Glutamatergic neuron (in vitro differentiated cells): ENCODE measurements around the gene SECISBP2L. TPM values are rescaled to one million over a fixed set of nuclear protein-coding genes. Genes with fewer than 3 reads are reported as not detected.

ENCODE experiments used
- DNase-seq: peaks from one replicate; pipeline ENCODE4 v3.0.0; 2022
- H3K27ac Mint-ChIP-seq: one replicate; pipeline ENCODE4 v1.8.0; 2020; ENCODE audit warnings: mild to moderate bottlenecking, mixed read lengths, inconsistent platforms; ENCODE audit not compliant: unreplicated experiment
- H3K27me3 Mint-ChIP-seq: one replicate; pipeline ENCODE4 v1.8.0; 2020; ENCODE audit warnings: mild to moderate bottlenecking, moderate library complexity, mixed read lengths, inconsistent platforms; ENCODE audit not compliant: unreplicated experiment
- H3K36me3 Mint-ChIP-seq: one replicate; pipeline ENCODE4 v1.8.0; 2020; ENCODE audit warnings: mild to moderate bottlenecking, mixed read lengths, inconsistent platforms; ENCODE audit not compliant: unreplicated experiment
- H3K4me1 Mint-ChIP-seq: one replicate; pipeline ENCODE4 v1.8.0; 2020; ENCODE audit warnings: mild to moderate bottlenecking, low read depth, mixed read lengths, inconsistent platforms; ENCODE audit not compliant: unreplicated experiment
- H3K4me3 Mint-ChIP-seq: one replicate; pipeline ENCODE4 v1.8.0; 2020; ENCODE audit warnings: mild to moderate bottlenecking, mixed read lengths, inconsistent platforms; ENCODE audit not compliant: unreplicated experiment
- H3K9me3 Mint-ChIP-seq: one replicate; pipeline ENCODE4 v1.8.0; 2020; ENCODE audit warnings: mild to moderate bottlenecking, moderate library complexity, mixed read lengths, inconsistent platforms; ENCODE audit not compliant: unreplicated experiment
- CTCF ChIP-seq: fragments of 200-600 bp; sonication (generic); IDR thresholded peaks from one replicate; pipeline ENCODE4 v1.5.0; 2021; ENCODE audit not compliant: partially characterized antibody, unreplicated experiment
- total RNA-seq: library from RNA; stranded (reverse); fragmentation: NEBNext Ultra II Directional; extraction: Animal tissue kit (Norgen Biotek cat#: 25700); gene quantifications from one replicate; pipeline ENCODE4 v1.2.1, GENCODE V29; 2021; ENCODE audit not compliant: unreplicated experiment

Gene SECISBP2L
- total RNA-seq, 1 donor from 2014 or later = 60.2 TPM

- Mint-ChIP-seq H3K4me3 (peak overlapping the region; percentile 87), H3K27ac (peak overlapping the region; percentile 90), H3K36me3 (no peaks in the 10 kb centered on the region), H3K27me3 (peaks cover 7% of the 10 kb centered on the region), H3K4me1 (peaks cover 15% of the 10 kb centered on the region), H3K9me3 (peaks cover 1% of the 10 kb centered on the region)
- DNase-seq = no peak
- TF ChIP-seq CTCF = no peak
Observed at GRCh38 chr15:49044766-49045606, 1.3 kb downstream of the SECISBP2L start.

DNA sequence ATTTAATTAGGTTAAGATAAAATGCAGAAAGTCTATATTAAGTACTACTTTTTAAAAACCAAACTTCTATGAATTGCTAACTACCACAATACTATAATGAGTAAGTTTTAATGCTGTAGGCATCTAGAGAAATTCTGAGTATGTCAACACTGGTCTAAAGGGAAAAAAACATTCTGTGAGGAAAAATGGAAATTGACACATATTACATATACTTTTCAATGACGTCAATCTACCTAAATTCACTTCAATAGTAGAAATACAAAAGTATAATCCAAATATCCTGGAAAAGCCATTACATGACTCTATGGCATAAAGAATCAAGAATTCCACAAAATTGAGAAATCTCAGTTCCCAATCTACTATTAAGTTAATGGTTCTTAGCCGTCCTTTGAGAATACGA, 2.2 kb downstream of the SECISBP2L start:
- Mint-ChIP-seq H3K27ac (no peak overlapping the region), H3K27me3 (peaks cover 7% of the 10 kb centered on the region), H3K4me1 (peaks cover 15% of the 10 kb centered on the region), H3K36me3 (no peaks in the 10 kb centered on the region), H3K9me3 (peaks cover 1% of the 10 kb centered on the region), H3K4me3 (peak overlapping the region; percentile 87)
- DNase-seq = no peak
- no peak for TF ChIP-seq CTCF

- no peaks in the 10 kb centered on the region for H3K36me3 Mint-ChIP-seq
Observed at GRCh38 chr15:49042165-49042564, 4.1 kb downstream of the SECISBP2L start.

DNA sequence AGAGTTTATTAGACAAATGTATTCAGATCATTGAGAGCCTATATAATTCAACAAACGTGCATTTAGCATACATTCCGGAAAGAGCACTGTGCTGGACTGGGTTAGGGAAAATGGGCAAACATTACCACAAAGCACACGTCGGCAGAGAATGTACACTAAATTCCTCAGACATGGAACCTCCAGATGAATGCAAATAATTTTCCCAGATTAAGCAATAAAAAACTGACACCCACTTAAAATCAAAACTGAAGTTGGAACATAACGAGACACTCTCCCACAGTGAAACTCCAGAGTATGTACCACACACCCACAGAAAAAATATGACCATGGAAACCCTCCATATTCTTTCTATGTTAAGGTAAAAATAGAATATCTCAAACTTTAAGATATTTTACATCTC, 4.8 kb downstream of the SECISBP2L start:
- no peak for DNase-seq
- Mint-ChIP-seq H3K27ac (no peak overlapping the region), H3K27me3 (peaks cover 2% of the 10 kb centered on the region), H3K4me1 (peaks cover 16% of the 10 kb centered on the region), H3K9me3 (peaks cover 1% of the 10 kb centered on the region), H3K4me3 (no peak overlapping the region), H3K36me3 (no peaks in the 10 kb centered on the region)
- TF ChIP-seq CTCF = no peak

More at GRCh38 chr15:49042165-49042564, 4.1 kb downstream of the SECISBP2L start:
- peaks cover 20% of the 10 kb centered on the region for H3K4me1 Mint-ChIP-seq
- no peak for DNase-seq
- H3K27me3 Mint-ChIP-seq = peaks cover 7% of the 10 kb centered on the region
- TF ChIP-seq CTCF = no peak
- H3K27ac Mint-ChIP-seq = no peak overlapping the region
- peaks cover 1% of the 10 kb centered on the region for H3K9me3 Mint-ChIP-seq
- no peak overlapping the region for H3K4me3 Mint-ChIP-seq

DNA sequence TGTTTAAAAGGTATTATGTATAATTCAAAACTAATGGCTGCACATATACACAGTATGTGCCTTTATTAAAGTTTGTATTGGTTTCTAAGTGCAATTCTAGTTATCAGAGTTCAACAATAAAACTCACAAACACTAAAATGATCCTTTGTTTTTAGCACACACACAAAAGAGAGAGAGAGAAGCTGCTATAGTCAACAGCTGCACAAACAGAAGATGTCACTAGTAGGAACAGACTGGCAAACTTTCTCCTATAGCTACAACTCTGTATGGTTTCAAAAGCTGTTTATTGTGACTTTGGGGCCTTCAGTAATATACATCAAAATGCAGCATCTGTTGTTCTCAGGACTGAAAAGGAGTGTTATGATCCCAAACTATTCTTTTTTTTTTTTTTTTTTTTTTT, 6.1 kb downstream of the SECISBP2L start:
- no peak for DNase-seq
- Mint-ChIP-seq H3K27me3 (no peaks in the 10 kb centered on the region), H3K27ac (no peak overlapping the region), H3K4me3 (no peak overlapping the region), H3K9me3 (no peaks in the 10 kb centered on the region), H3K4me1 (peaks cover 13% of the 10 kb centered on the region), H3K36me3 (no peaks in the 10 kb centered on the region)
- TF ChIP-seq CTCF = no peak
